GM21528 (cell line): ENCODE results near the gene PARP14.

Experiments used
- ATAC-seq: cut with Tn5 transposase; IDR thresholded peaks from one replicate; pipeline ENCODE4 v1.9.1; 2021; ENCODE audit warnings: mild to moderate bottlenecking, moderate library complexity; ENCODE audit not compliant: unreplicated experiment, low FRiP score

The PARP14 gene

GRCh38 chr3:122758877-122759560 lies 78.4 kb downstream of the PARP14 start:
- ATAC-seq = no peak

- ATAC-seq = no peak
Measured at GRCh38 chr3:122760453-122761271, 80.0 kb downstream of the PARP14 start.

- ATAC-seq = no peak
Measured at GRCh38 chr3:122766430-122766829, 85.8 kb downstream of the PARP14 start.

GRCh38 chr3:122767540-122768372 lies 87.1 kb downstream of the PARP14 start:
- ATAC-seq = no peak

- ATAC-seq = no peak
Measured at GRCh38 chr3:122770521-122771202, 90.0 kb downstream of the PARP14 start.

GRCh38 chr3:122772827-122773226 lies 92.2 kb downstream of the PARP14 start:
- ATAC-seq = no peak

- ATAC-seq = no peak
Measured at GRCh38 chr3:122773944-122774509, 93.4 kb downstream of the PARP14 start.

GRCh38 chr3:122774564-122774963 lies 93.9 kb downstream of the PARP14 start:
- ATAC-seq = no peak

- no peak for ATAC-seq
Measured at GRCh38 chr3:122776675-122777468, 96.2 kb downstream of the PARP14 start.

GRCh38 chr3:122777563-122777962 lies 96.9 kb downstream of the PARP14 start:
- ATAC-seq = no peak
